GM18511 (cell line): ENCODE results near the gene NAMPT.

ENCODE experiments used
- ATAC-seq: cut with Tn5 transposase; IDR thresholded peaks from one replicate; pipeline ENCODE4 v1.9.1; 2021; ENCODE audit warnings: mild to moderate bottlenecking, moderate library complexity; ENCODE audit not compliant: unreplicated experiment

NAMPT gene

GRCh38 chr7:106277976-106278375 lies 6.8 kb downstream of the NAMPT start:
- ATAC-seq: no peak

GRCh38 chr7:106276513-106276912 lies 8.3 kb downstream of the NAMPT start:
- ATAC-seq: no peak

DNA sequence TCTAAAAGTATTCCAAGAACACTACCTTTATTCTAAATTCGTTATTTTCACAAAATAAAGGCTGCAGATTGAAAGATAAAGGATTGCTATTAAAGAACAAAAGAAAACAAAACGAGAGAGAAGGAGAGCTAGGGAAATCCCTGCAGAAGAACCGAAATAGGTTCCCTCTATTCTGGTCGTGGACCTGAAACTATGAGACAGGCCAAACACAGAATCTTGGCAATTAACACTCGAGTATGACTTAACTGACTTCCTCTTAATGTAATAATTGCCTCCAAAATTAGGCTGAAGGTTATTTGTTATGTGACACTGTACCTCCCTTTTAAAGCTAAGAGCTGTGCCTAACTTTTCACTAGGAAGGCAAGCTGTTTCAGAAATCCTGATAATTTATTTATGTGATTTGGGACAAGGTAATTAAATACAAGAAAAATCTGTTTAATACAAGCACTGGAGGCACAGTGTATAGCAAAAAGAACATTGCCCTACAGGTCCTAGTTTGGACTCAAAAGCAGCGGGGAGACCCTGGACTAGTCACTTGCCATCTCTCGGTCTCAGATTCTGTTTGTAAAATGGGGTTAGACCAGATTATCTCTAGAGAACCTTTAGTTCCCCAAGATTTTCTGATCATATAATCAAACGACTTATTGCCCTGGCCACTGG lies 11.6 kb downstream of the NAMPT start:
- peak; percentile 63 for ATAC-seq

- ATAC-seq: no peak
Observed at GRCh38 chr7:106270122-106270977, 14.4 kb downstream of the NAMPT start.

DNA sequence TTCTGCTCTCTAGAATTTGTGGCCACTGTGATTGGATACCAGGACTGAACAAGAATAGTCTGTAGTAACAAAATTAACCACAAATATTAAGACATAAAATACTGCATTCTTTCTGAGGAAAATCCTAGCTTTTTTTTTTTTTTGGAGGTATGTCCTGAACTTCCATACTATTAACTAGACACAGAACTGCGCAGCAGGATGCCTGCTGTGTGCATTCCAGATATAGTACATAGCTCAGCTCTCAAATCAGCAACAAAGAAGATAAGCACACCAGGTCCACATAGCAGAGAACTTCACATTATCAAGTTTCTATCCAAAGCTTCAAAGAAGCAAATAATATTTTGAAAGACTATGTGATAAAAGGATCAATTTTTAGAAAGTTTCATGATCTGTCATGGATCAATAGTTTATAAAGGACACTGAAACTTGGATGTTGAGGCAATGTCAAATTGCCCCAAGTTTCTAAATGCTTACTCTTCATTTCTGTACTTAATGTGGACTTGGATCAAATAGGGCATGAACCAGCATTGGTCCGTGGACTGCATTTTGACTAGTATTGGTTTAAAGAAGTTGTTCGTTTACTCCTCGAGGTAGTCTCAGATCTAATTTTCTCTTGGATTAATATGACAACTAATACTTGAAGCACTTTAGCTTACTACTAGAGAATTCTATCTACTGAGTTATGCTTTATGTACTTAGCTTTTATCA lies 15.4 kb downstream of the NAMPT start:
- no peak for ATAC-seq

DNA sequence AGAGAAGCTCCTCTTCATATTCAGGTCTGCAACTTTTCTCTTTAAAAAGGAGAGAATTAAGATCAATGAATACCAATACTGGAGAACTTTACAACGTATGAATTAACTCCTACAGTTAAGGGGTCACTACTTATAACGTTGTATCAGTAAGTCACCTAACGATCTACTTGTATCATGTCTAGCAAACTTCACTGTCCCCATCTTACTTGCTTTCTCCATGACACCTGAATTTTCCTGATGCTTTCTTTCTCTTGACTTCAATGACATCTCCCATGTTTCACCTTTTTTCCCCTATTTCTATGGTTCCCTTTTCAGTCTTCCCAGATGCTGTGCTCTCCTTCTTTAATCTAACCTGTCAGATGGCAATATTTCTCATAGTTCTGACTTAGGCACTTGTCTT lies 19.6 kb downstream of the NAMPT start:
- no peak for ATAC-seq

GRCh38 chr7:106262221-106262881 lies 22.4 kb downstream of the NAMPT start:
- ATAC-seq: no peak

DNA sequence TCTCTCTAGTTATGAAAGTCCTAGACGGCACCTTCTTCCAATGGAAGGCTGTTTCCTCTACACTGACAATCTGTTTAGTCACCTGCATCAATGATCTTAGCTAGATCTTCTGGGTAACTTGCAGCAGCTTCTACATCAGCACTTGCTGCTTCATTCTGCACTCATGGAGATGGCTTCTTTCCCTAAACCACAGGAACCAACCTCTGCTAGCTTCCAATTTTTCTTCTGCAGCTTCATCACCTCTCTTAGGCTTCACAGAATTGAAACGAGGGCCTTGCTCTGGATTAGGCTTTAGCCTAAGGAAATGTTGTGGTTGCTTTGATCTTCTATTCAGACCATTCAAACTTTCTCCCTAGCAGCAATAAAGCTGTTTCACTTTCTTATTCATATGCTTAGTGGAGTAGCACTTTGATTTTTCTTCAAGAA lies 24.6 kb downstream of the NAMPT start:
- ATAC-seq: peak; percentile 48

- no peak for ATAC-seq
Observed at GRCh38 chr7:106258789-106259188, 26.0 kb downstream of the NAMPT start.

GRCh38 chr7:106257752-106258151 lies 27.0 kb downstream of the NAMPT start:
- ATAC-seq: no peak

GRCh38 chr7:106256144-106256543 lies 28.6 kb downstream of the NAMPT start:
- ATAC-seq: no peak

- peak; percentile 47 for ATAC-seq
Observed at GRCh38 chr7:106255246-106255645, 29.5 kb downstream of the NAMPT start.

GRCh38 chr7:106254525-106255116 lies 30.2 kb downstream of the NAMPT start:
- ATAC-seq: no peak

DNA sequence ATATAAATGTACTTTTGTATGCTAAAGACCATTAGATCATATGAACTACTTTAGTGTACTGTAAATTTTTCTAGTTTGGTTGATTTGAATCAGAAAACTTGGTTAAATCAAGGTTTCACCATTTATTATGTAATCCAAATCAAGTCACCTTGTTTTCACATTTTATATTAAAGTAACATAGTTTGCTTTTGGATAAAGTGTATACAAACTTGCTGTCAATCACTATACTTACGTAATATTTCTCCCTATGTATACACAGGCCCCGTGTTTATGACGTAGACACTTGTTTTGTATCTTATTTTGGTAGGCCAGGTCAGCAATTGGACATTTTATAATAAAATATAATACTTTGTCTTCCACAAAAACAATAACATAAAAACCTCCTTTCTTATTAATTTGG lies 32.2 kb downstream of the NAMPT start:
- no peak for ATAC-seq

DNA sequence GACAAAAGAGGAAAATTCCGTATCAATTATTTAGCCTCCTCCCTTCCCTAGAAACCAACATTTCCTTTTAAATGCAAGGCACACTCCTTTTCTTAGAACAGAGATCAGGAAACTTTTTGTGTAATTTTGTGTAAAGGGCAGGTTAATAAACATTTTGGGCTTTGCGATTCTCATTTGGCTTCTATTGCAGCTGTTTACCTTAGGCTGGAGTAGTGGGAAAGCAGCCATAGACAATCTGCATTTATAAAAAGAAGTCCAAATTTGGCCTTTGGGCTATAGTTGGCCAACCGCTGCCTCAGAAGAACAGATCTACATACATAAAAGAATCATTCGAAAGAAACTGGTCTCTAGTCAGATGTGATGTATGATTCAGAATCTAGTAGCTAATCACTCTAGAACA lies 35.3 kb downstream of the NAMPT start:
- no peak for ATAC-seq

DNA sequence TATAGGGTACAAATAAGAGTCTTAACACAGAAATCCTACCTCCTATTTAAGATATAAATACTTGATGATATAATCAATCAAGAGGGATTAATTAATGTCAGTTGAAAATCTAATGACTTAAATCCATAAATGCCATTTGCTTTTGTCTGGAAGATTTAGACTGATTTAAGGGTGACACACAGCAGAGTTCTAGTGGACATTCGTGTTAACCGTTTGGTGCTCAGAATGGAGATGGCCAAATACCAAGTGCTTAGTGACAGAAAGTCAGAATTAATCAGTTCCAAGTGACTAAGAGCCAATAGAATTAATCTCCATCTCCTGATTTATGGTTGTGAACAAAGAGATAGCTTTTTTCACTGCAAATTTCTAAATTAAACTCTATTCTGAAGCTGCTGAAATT lies 36.2 kb downstream of the NAMPT start:
- no peak for ATAC-seq

DNA sequence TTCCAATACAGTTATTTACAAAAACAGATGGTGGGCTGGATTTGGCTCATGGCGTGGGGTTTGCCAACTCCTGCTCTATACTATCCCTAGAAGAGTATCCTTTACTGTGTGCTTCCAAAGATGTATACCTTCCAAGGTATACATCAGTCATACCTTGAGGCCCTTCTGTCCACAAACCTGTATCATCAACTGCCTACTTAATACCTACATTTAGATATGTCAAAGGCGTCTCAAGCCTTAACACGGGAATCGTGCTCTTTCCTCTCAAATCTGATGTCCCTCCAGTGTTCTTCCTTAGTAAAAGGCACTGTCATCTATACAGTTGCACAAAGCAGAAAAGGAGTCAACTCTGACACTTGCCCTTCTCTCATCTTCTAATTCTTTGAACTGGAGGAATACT lies 36.9 kb downstream of the NAMPT start:
- ATAC-seq: no peak

GRCh38 chr7:106246902-106247711 lies 37.7 kb downstream of the NAMPT start:
- no peak for ATAC-seq

GRCh38 chr7:106243893-106244292 lies 40.9 kb downstream of the NAMPT start:
- ATAC-seq: no peak

DNA sequence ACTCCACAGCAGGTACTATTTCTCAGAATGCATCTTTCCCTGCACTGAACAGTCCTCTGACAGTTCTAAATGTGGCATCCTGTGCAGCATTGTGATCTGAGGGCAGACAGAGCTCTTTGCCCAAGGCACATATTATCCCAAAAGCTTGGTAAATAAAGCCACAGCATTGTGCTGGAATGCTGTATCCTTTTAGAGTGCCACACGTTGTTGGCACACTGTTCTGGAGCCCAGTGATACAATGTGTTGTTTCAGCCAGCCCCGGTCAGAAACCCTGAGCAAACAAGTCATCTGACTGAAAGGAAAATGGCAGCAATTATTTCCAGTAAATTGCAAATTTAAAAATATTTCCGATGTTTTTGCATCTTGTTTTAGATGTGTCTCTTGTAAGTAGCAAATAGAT lies 45.4 kb downstream of the NAMPT start:
- ATAC-seq: no peak
